ENCODE data around the gene GALNT18.

- TF ChIP-seq CTCF (IDR thresholded peaks at IDR 0.05; ENCODE audit: insufficient read depth, low read length) (no peak), SPI1 (IDR thresholded peaks at IDR 0.05; ENCODE audit: borderline replicate concordance, low read depth) (no peak), POLR2AphosphoS5 (IDR thresholded peaks at IDR 0.05; ENCODE audit: low read depth) (no peak), REST (IDR thresholded peaks at IDR 0.05; ENCODE audit: insufficient replicate concordance, low read depth) (no peak), GABPA (IDR thresholded peaks at IDR 0.05; ENCODE audit: low read depth) (no peak)
Measured at GRCh38 chr11:11318461-11318860, 303.3 kb downstream of the GALNT18 start.
